ENCODE results near the gene KIAA0513. TPM values are rescaled to one million over a fixed set of nuclear protein-coding genes. Genes with fewer than 3 reads are reported as not detected.

Gene KIAA0513
- total RNA-seq, 4 donors from 2014 or later, result 5.5 to 13.8 (median 11.7) TPM

GRCh38 chr16:85088570-85089199, 61.1 kb downstream of the KIAA0513 start:
- no peak for TF ChIP-seq CTCF (IDR thresholded peaks at IDR 0.05; ENCODE audit: low read depth)

GRCh38 chr16:85089525-85089924, 61.9 kb downstream of the KIAA0513 start:
- TF ChIP-seq CTCF (IDR thresholded peaks at IDR 0.05; ENCODE audit: low read depth), result no peak

- no peak for TF ChIP-seq CTCF (IDR thresholded peaks at IDR 0.05; ENCODE audit: low read depth)
Measured at GRCh38 chr16:85090181-85090580, 62.6 kb downstream of the KIAA0513 start.

- TF ChIP-seq CTCF (IDR thresholded peaks at IDR 0.05; ENCODE audit: low read depth), result no peak
Measured at GRCh38 chr16:85090873-85091521, 63.4 kb downstream of the KIAA0513 start.

GRCh38 chr16:85091522-85091910, 63.9 kb downstream of the KIAA0513 start:
- no peak for TF ChIP-seq CTCF (IDR thresholded peaks at IDR 0.05; ENCODE audit: low read depth)

GRCh38 chr16:85092309-85092708, 64.7 kb downstream of the KIAA0513 start:
- TF ChIP-seq CTCF (IDR thresholded peaks at IDR 0.05; ENCODE audit: low read depth), result no peak

- no peak for TF ChIP-seq CTCF (IDR thresholded peaks at IDR 0.05; ENCODE audit: low read depth)
Measured at GRCh38 chr16:85092851-85093250, 65.3 kb downstream of the KIAA0513 start.
